ENCODE measurements around the gene POLR2F. TPM values are rescaled to one million over a fixed set of nuclear protein-coding genes. Genes with fewer than 3 reads are reported as not detected.

The POLR2F gene
- total RNA-seq, 1 experiment from 2014 or later: 116 TPM

DNA sequence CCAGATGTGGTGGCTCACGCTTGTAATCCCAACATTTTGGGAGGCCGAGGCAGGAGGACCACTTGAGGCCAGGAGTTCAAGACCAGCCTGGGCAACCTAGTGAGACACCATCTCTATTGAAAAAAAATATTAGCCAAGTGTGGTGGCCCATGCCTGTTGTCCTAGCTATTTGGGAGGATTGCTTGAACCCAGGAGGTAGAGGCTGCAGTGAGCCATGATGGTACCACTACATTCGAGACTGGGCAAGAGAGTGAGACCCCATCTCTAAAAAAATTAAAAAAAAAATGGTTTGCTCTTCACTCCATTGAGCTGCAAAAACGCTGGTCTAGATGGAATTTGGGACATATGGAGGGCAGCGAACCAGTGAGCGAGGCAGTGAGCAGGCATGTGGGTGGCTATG is 52.4 kb downstream of the POLR2F start:
- H3K27ac Mint-ChIP-seq (ENCODE audit: unreplicated experiment): no peak overlapping the region

DNA sequence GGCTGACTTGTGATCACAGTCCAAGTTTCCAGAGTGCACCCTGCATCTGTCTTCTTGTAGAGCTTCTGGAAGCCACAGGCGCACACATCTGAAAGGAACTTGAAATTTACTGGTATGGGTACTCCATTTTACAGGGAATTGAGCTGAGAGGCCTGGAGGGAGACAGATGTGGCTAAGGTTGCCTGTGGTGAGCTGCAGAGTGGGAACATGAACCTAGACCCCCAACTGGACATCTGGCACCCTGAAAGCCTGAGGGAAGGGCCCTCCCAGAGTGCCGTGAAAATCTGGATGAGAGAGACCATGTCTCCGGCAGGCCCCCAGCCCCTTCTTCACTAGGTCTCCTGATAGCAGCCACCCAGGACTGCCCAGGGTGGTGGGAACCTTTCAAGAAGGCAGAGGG is 53.4 kb downstream of the POLR2F start:
- intact Hi-C loops (cut with micrococcal nuclease; ENCODE audit: unreplicated experiment): no loop called here
- DNase-seq: no peak
- Histone ChIP-seq H3K9me3 (no peaks in the 10 kb centered on the region), H3K4me1 (no peaks in the 10 kb centered on the region), H3K4me3 (ENCODE audit: low read depth, low read length) (no peak overlapping the region), H3K36me3 (ENCODE audit: control insufficient read depth, insufficient read depth, low read length) (no peaks in the 10 kb centered on the region), H3K27me3 (replicated peaks; ENCODE audit: control insufficient read depth, insufficient read depth, low read length) (no peaks in the 10 kb centered on the region)
- Mint-ChIP-seq H3K9me3 (ENCODE audit: unreplicated experiment) (no peaks in the 10 kb centered on the region), H3K27ac (ENCODE audit: unreplicated experiment) (no peak overlapping the region), H3K4me3 (ENCODE audit: unreplicated experiment) (no peak overlapping the region), H3K36me3 (ENCODE audit: insufficient read depth, unreplicated experiment) (no peaks in the 10 kb centered on the region), H3K27me3 (ENCODE audit: insufficient read depth, unreplicated experiment) (no peaks in the 10 kb centered on the region), H3K4me1 (ENCODE audit: low read depth, unreplicated experiment) (peaks cover 5% of the 10 kb centered on the region)
- CTCF ChIA-PET: no interaction called here
- BruUV-seq (replicated peaks): no TSS peak
- POLR2A ChIA-PET: no interaction called here
- TF ChIP-seq, protein P1, sequence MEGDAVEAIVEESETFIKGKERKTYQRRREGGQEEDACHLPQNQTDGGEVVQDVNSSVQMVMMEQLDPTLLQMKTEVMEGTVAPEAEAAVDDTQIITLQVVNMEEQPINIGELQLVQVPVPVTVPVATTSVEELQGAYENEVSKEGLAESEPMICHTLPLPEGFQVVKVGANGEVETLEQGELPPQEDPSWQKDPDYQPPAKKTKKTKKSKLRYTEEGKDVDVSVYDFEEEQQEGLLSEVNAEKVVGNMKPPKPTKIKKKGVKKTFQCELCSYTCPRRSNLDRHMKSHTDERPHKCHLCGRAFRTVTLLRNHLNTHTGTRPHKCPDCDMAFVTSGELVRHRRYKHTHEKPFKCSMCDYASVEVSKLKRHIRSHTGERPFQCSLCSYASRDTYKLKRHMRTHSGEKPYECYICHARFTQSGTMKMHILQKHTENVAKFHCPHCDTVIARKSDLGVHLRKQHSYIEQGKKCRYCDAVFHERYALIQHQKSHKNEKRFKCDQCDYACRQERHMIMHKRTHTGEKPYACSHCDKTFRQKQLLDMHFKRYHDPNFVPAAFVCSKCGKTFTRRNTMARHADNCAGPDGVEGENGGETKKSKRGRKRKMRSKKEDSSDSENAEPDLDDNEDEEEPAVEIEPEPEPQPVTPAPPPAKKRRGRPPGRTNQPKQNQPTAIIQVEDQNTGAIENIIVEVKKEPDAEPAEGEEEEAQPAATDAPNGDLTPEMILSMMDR (IDR thresholded peaks at IDR 0.05; ENCODE audit: insufficient read depth in 1 of 2, low read depth in 1 of 2, low read length in 1 of 2, severe bottlenecking in 1 of 2, unreplicated experiment in 1 of 2): no peak

More for the DNA sequence above, 52.4 kb downstream of the POLR2F start:
- no TSS peak for BruUV-seq (replicated peaks)
- H3K9me3 Mint-ChIP-seq (ENCODE audit: unreplicated experiment): no peaks in the 10 kb centered on the region
- peaks cover 5% of the 10 kb centered on the region for H3K4me1 Mint-ChIP-seq (ENCODE audit: low read depth, unreplicated experiment)
- intact Hi-C loops (cut with micrococcal nuclease; ENCODE audit: unreplicated experiment): no loop called here
- H3K4me3 ChIP-seq (ENCODE audit: low read depth, low read length): no peak overlapping the region
- CTCF ChIA-PET: no interaction called here
- no peak overlapping the region for H3K4me3 Mint-ChIP-seq (ENCODE audit: unreplicated experiment)
- TF ChIP-seq, protein P1 (IDR thresholded peaks at IDR 0.05; ENCODE audit: insufficient read depth in 1 of 2, low read depth in 1 of 2, low read length in 1 of 2, severe bottlenecking in 1 of 2, unreplicated experiment in 1 of 2): no peak
- H3K4me1 ChIP-seq: no peaks in the 10 kb centered on the region
- H3K9me3 ChIP-seq: no peaks in the 10 kb centered on the region
- no peak for DNase-seq
- no peaks in the 10 kb centered on the region for H3K36me3 Mint-ChIP-seq (ENCODE audit: insufficient read depth, unreplicated experiment)
- H3K27me3 ChIP-seq (replicated peaks; ENCODE audit: control insufficient read depth, insufficient read depth, low read length): no peaks in the 10 kb centered on the region
- POLR2A ChIA-PET: no interaction called here
- no peaks in the 10 kb centered on the region for H3K36me3 ChIP-seq (ENCODE audit: control insufficient read depth, insufficient read depth, low read length)
- H3K27me3 Mint-ChIP-seq (ENCODE audit: insufficient read depth, unreplicated experiment): no peaks in the 10 kb centered on the region

DNA sequence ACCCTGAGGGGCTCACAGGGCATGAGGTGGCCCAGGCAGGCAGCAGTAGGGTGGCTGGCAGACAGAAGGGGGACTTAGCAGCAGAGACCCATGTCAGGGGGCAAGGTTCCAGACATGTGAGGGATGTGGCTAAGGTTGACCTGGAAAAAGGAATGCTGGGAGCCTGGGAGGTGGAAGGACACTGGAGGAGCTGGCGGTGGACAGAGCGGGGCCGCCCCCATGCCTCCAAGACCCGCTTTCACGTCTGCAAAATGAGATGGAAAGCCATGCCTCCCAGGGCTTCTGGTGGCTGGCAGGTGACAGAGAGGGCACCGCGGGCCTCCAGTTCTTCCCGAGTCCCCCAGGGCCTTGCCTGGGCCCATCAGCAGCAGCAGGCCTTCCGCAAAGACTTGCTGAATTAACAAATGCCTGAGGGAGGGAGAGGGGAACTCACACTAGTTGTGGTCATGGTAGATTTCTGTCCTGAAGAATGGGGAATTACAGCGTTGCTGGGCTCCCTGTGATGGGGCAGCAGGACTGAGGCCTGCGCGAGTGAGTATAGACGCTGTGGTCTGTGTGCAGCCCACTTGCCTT is 53.9 kb downstream of the POLR2F start:
- Mint-ChIP-seq H3K27ac (ENCODE audit: unreplicated experiment) (no peak overlapping the region), H3K4me3 (ENCODE audit: unreplicated experiment) (no peak overlapping the region), H3K9me3 (ENCODE audit: unreplicated experiment) (no peaks in the 10 kb centered on the region), H3K36me3 (ENCODE audit: insufficient read depth, unreplicated experiment) (no peaks in the 10 kb centered on the region), H3K27me3 (ENCODE audit: insufficient read depth, unreplicated experiment) (no peaks in the 10 kb centered on the region), H3K4me1 (ENCODE audit: low read depth, unreplicated experiment) (peaks cover 5% of the 10 kb centered on the region)
- ChIA-PET POLR2A (no interaction called here), CTCF (interaction anchor here (0.6 kb wide), 1 partner anchor 10 kb away, joined by 3 read pairs; no protein-coding TSS in a partner anchor)
- no peak for DNase-seq
- Histone ChIP-seq H3K4me1 (no peaks in the 10 kb centered on the region), H3K4me3 (ENCODE audit: low read depth, low read length) (no peak overlapping the region), H3K36me3 (ENCODE audit: control insufficient read depth, insufficient read depth, low read length) (no peaks in the 10 kb centered on the region), H3K27me3 (replicated peaks; ENCODE audit: control insufficient read depth, insufficient read depth, low read length) (no peaks in the 10 kb centered on the region), H3K9me3 (no peaks in the 10 kb centered on the region)
- TF ChIP-seq, protein P1 (IDR thresholded peaks at IDR 0.05; ENCODE audit: insufficient read depth in 1 of 2, low read depth in 1 of 2, low read length in 1 of 2, severe bottlenecking in 1 of 2, unreplicated experiment in 1 of 2): no peak
- intact Hi-C loops (cut with micrococcal nuclease; ENCODE audit: unreplicated experiment): no loop called here
- no TSS peak for BruUV-seq (replicated peaks)

Data from Caco-2 (cell line).